Stimulated activated CD8-positive, alpha-beta memory T cell treated with anti-CD3 and anti-CD28 coated beads, Interleukin-15, amount 100 ng/mL, for 4 hours (primary cell): ENCODE measurements around the gene CTNNA3.

Experiments
- DNase-seq, 2 donors: peaks; one replicate each; pipeline ENCODE4 v3.0.0-alpha.2; 2020; ENCODE audit warnings: low read depth in 2 of 2

The CTNNA3 gene

DNA sequence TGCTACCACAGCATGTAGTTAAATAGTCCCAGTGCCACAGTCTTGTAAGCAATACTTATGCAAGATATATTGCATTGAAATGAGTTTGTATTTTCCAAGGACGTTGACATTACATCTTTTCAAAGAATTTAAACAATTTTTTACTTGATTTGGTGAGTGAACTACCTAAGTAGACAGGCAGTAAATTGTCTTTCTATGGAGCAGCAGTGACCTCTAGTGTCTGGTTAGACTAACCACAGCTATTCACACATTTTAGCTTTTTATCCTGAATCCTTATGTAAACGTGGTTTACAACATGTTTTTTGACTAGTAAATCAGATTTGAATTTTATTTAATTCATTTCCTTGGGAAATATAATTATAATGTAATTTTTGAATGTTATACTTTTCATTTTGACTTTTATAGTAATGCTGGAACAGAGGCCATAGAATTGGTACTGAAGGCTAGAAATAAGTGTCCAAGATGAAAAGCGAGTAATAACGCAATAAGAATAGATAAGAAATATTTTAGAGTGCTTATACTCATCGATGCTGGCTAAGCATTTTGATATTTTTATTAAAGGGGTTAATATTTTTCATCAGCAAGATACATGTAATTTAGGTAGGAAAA, 764.6 kb downstream of the CTNNA3 start:
- DNase-seq = no peak

GRCh38 chr10:66929375-66929774, 766.6 kb downstream of the CTNNA3 start:
- no peak for DNase-seq

DNA sequence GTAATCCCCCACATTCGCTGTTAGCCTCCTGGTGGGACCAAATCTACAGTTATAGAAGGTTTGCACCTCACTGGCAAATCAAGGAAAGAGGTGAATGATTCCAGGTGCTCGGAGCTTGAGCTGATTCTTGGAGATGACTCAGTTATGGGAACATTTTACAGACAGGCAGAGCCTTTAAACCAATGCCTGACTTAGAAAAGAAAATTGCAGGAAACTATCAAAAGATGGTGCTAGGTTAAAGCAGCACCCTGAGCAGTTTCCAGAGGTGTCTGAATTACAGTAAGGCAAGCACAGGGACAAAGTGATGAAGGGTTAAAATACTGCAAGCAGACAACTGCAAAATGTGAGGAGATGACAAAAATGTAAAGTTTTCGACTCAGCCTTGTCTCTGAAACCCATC, 767.2 kb downstream of the CTNNA3 start:
- no peak for DNase-seq

- DNase-seq = no peak
Measured at GRCh38 chr10:66927971-66928770, 767.8 kb downstream of the CTNNA3 start.

DNA sequence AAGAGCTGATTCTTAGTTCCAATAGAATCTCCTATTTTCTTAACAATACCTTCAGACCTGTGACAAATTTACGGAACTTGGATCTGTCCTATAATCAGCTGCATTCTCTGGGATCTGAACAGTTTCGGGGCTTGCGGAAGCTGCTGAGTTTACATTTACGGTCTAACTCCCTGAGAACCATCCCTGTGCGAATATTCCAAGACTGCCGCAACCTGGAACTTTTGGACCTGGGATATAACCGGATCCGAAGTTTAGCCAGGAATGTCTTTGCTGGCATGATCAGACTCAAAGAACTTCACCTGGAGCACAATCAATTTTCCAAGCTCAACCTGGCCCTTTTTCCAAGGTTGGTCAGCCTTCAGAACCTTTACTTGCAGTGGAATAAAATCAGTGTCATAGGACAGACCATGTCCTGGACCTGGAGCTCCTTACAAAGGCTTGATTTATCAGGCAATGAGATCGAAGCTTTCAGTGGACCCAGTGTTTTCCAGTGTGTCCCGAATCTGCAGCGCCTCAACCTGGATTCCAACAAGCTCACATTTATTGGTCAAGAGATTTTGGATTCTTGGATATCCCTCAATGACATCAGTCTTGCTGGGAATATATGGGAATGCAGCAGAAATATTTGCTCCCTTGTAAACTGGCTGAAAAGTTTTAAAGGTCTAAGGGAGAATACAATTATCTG, 768.6 kb downstream of the CTNNA3 start:
- DNase-seq = no peak

DNA sequence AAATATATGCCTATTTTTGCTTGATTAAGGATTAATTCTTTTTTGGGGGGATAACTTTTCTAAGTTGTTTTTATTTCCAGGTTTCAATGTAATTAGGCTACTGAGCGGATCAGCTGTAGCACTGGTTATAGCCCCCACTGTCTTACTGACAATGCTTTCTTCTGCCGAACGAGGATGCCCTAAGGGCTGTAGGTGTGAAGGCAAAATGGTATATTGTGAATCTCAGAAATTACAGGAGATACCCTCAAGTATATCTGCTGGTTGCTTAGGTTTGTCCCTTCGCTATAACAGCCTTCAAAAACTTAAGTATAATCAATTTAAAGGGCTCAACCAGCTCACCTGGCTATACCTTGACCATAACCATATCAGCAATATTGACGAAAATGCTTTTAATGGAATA, 769.2 kb downstream of the CTNNA3 start:
- no peak for DNase-seq

- DNase-seq = no peak
Measured at GRCh38 chr10:66925896-66926715, 769.9 kb downstream of the CTNNA3 start, which contains the start of gene LRRTM3. Gene LRRTM3 (plus strand): TSS chr10:66926036.

DNA sequence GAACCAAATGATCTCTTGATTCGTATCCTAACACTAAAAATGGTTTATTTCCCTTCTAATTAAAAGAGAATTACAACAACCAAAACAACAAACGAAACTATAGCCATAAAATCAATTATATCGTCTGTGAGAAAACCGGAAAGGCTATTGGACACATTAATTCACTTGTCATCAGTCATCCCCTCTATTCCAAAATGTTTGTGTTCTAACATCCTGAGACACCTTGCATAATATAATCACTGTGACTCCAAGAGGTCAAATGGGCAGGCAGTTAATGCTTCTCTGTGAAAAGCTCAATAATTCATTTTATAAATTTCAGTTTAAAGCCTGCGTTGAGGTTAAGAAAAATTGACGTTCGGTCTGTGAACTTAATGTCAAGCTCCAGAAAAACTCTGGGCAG, 770.6 kb downstream of the CTNNA3 start:
- no peak for DNase-seq

DNA sequence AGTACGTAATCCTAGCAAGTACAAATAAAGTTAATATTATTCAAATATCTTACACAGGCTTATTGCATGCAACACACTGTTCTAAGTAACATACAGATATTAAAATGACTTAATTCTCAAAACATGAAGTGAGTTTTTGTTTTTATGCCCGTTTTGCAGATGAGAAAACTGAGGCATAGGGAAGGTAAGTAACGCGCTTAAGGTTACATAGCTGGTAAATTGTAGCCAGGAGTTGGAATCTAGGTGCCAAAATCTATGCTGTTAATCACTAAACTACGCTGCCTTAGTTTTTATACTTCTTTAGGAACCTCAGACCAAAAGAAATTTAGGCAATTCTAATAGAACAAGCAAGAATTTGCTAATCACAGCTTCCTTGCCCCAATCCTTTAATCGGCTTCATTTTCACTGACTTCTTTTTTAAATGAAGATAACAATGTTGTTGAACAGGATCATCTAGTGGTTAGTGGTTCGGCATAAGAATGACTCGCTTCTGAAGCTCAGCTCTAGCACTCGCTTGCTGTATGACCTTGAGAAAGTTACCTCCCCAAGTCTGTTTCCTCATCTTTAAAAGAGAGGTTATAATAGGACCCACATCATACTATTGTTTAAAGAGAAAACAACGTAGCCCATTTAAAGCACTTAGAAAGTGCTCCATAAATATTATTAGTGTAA, 771.2 kb downstream of the CTNNA3 start:
- DNase-seq = no peak

DNA sequence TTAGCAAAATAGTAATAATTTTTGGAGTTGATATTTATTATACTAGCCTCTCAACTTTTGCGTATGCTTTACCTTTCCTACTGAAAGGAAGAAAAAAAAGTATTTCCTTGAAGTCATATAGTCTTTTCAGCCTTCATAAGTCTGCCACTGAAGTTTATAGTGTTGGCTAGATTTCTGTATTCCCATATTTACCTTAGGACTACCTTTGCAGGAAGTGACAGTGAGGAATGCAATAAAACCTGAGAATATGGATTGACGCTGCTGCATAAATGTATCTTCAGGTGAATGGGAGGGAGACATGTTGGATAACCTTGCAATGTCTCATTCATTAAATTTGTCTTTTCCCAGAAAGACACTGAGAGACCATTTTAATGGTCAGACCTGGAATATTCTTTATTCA, 776.7 kb downstream of the CTNNA3 start:
- DNase-seq = no peak

DNA sequence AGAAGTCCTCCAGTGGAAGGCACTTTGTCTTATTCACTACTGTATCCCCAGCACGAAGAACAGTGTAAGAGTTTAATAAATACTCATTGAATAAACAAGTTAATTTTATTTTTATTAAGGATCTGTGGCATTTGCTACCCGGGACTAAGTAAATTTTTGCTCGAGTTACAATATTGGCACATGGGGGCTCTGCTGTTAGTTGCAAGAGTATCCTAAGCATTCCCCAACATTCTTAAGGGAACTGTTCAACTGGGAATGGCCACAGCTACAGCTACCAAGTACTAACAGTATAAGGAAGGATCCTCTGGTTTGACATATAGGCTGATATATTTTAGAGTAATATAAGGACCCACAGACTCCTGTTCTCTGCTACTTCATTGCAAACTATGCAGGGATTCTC, 778.9 kb downstream of the CTNNA3 start:
- DNase-seq = no peak

- DNase-seq = no peak
Measured at GRCh38 chr10:66916030-66916429, 780.0 kb downstream of the CTNNA3 start.

DNA sequence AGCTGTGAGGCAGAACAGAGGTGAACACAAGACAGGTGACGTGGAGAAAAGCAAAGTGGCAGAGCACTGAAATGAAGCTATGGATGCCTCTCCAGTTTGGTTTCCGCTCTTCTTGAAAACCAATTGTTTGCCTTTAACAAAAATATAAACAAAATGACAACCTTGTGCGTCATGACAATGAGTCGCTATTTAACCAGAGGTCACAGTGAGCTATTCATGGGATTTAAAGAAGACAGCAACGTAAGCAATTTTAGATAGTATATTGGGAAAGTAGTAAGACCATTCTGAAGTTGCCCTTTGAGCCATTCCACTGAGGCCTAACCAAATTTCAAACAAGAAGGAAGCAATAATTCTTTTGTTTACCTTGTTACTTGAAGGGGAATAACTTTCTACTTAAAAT, 785.3 kb downstream of the CTNNA3 start:
- no peak for DNase-seq

GRCh38 chr10:66892871-66893270, 803.1 kb downstream of the CTNNA3 start:
- DNase-seq = no peak

GRCh38 chr10:66888237-66888636, 807.8 kb downstream of the CTNNA3 start:
- DNase-seq = no peak

DNA sequence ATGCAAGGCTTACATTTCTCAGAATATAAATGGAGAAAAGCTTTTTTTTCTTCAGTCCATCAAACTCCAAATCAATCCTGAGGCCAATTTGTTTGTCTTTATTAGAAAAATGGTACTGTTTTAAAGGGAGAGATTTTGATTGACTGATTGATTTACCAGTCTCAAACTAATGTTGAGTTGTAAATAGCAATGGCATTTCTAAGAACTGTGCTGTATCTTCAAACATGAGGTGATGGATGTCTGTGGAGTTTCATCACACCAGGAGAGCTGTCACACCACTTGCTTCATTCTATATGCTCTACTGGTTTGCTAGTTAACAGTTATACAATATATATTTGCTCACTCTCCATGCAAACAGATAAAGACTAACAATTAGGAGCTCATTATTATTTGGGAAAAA, 809.1 kb downstream of the CTNNA3 start:
- DNase-seq = no peak

- no peak for DNase-seq
Measured at GRCh38 chr10:66882271-66882670, 813.7 kb downstream of the CTNNA3 start.

GRCh38 chr10:66881814-66882213, 814.2 kb downstream of the CTNNA3 start:
- DNase-seq = no peak

GRCh38 chr10:66880826-66881225, 815.2 kb downstream of the CTNNA3 start:
- DNase-seq = no peak

GRCh38 chr10:66880292-66880691, 815.7 kb downstream of the CTNNA3 start:
- DNase-seq = no peak

DNA sequence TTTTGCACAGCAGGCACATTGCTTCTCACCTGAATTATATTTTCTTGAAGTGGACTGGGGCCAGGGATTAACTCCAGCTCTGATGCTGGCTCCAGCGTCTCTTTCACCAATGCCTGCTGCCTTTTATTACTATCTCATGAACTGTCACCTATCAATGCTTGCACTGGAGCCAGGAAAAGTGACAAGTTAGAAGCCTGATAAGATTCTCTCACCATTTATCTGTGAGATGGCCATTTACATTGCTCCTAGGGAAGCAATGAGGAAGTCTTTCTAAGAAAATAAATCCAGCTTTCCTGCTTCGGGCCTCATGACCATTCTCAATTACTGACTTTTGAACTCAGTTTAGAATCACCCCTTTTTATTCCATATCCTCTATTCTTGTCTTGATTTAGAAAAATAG, 818.6 kb downstream of the CTNNA3 start:
- no peak for DNase-seq

DNA sequence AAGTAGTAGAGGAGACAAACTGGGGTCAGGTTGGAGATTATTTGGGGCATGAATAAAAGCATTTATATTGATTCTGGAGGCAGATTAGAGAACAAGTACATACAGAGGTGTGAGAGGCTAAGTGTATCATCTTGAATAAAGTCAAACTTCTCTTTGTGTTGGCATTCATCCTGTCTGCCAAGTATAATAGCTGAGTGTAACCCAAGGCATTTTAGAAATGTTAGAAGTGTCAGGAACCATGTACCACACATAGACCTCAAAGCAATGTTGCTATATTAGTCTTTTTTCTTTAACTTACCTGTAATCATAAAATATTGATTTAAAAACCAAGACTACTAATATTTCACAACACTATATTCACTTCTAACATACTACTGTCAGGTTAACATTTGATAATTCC, 826.4 kb downstream of the CTNNA3 start:
- no peak for DNase-seq
